ENCODE data around the gene ACYP2.
A peak's percentile ranks its signal among the peaks of the same experiment; 100 is the strongest.

ACYP2 gene

DNA sequence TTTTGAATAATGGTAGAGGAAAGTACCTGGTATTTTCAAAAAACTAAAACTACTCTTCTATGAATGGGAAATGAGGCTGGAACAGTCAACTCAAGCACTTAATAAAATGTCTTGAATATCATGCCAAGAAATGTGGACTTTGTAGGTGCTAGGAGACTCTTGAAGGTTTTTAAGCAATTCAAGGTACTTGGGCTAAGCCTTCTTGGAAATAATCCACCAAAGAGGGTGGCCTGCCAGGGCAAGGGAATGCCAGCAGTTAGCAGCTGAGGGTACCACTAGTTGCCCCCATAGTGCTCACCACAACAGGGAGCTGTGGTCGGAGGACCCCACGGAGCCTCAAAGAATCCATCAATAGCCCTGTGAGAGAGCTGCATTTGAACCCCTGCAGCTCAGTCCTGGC is 14.6 kb upstream of the ACYP2 start:
- H3K4me3 Mint-ChIP-seq = no peak overlapping the region
- no peak overlapping the region for H3K27ac Mint-ChIP-seq
- no peak for DNase-seq
- H3K27me3 Mint-ChIP-seq (ENCODE audit: low read depth, poor library complexity) = peaks cover 2% of the 10 kb centered on the region
- H3K4me1 Mint-ChIP-seq = peaks cover 22% of the 10 kb centered on the region
- peaks cover 16% of the 10 kb centered on the region for H3K9me3 Mint-ChIP-seq
- peaks cover 6% of the 10 kb centered on the region for H3K36me3 Mint-ChIP-seq (ENCODE audit: low read depth)
- TF ChIP-seq CTCF (IDR thresholded peaks at IDR 0.05) = no peak

DNA sequence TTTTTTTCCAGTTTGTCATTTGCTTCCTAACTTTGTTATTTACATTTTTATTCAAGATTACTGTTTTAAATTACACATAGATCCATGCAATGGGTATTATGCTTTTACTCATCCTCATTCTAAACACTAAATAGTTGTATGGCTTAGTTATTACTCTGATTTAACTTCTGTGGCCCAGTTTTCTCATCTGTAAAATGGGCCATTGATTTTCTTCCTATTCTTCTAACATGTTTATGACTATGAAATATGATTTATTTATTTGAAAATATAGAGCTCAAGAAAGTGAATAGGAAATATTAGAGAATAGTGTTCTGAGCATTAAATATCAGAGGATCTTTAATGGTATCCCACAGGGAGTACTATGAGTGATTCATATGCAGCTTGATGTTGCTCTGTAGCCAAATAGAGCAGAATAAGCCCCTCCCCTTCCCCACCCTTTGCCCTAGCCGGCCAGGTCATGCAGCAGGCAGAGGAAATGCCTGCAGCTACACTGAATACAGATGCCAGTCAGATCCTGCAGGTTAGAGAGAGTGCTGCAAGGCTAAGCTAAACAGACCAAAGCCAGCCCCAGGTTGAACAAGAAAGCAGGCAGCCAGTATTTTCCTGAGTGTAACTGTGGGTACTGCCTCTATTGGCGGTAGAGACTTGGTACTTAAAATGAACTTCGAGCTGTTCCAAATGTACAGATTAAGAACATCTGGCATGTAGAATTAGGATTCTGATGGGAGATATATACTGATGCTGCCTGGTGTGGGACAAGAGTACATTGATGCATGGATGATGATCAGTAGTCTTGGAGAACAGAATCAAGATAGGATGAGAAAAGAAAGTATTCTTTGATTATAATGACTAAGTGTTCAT is 11.7 kb upstream of the ACYP2 start:
- TF ChIP-seq CTCF (IDR thresholded peaks at IDR 0.05) = no peak
- Mint-ChIP-seq H3K4me1 (peaks cover 37% of the 10 kb centered on the region), H3K9me3 (no peaks in the 10 kb centered on the region), H3K4me3 (no peak overlapping the region), H3K27ac (no peak overlapping the region), H3K27me3 (ENCODE audit: low read depth, poor library complexity) (peaks cover 2% of the 10 kb centered on the region), H3K36me3 (ENCODE audit: low read depth) (no peaks in the 10 kb centered on the region)
- DNase-seq = peak; percentile 25

DNA sequence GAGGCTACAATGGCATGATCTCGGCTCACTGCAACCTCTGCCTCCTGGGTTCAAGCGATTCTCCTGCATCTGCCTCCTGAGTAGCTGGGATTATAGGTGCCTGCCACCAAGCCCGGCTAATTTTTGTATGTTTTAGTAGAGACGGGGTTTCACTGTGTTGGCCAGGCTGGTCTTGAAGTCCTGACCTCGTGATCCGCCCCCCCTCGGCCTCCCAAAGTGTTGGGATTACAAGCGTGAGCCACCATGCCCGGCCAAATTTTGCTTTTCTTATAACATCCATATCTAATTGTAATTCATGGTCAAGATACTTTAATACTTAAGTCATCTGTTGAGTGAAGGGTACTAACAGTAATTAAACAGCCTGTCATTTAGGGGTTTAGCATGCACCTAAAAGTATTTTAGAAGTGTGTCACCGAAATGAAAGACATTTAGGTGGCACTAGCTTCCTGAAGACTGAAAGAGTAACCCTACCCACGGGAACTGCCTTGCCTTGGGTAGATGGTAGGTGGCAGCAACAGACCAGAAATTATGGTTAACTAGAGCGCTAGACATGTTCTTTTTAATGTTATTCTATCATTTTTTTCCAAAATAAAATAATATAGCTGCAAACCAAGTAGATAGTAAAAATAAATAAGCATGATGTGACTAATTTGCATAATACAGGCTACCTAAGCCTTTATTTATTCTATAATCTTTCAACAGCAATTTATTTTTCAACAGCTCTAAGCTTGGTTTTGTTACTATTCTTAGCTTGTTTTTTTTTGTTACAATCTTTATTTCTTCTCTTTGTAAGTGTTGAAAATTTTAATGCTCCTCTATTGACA is 8.6 kb upstream of the ACYP2 start:
- peak; percentile 22 for DNase-seq
- Mint-ChIP-seq H3K36me3 (ENCODE audit: low read depth) (no peaks in the 10 kb centered on the region), H3K4me3 (no peak overlapping the region), H3K9me3 (no peaks in the 10 kb centered on the region), H3K27me3 (ENCODE audit: low read depth, poor library complexity) (peaks cover 9% of the 10 kb centered on the region), H3K27ac (no peak overlapping the region), H3K4me1 (peaks cover 32% of the 10 kb centered on the region)
- TF ChIP-seq CTCF (IDR thresholded peaks at IDR 0.05) = peak; percentile 74

- H3K4me1 Mint-ChIP-seq = peaks cover 27% of the 10 kb centered on the region
- no peak for TF ChIP-seq CTCF (IDR thresholded peaks at IDR 0.05)
- peaks cover 9% of the 10 kb centered on the region for H3K27me3 Mint-ChIP-seq (ENCODE audit: low read depth, poor library complexity)
- no peak overlapping the region for H3K4me3 Mint-ChIP-seq
- H3K36me3 Mint-ChIP-seq (ENCODE audit: low read depth) = no peaks in the 10 kb centered on the region
- DNase-seq = no peak
- H3K27ac Mint-ChIP-seq = no peak overlapping the region
- no peaks in the 10 kb centered on the region for H3K9me3 Mint-ChIP-seq
Measured at GRCh38 chr2:54107455-54107764, 8.0 kb upstream of the ACYP2 start.

DNA sequence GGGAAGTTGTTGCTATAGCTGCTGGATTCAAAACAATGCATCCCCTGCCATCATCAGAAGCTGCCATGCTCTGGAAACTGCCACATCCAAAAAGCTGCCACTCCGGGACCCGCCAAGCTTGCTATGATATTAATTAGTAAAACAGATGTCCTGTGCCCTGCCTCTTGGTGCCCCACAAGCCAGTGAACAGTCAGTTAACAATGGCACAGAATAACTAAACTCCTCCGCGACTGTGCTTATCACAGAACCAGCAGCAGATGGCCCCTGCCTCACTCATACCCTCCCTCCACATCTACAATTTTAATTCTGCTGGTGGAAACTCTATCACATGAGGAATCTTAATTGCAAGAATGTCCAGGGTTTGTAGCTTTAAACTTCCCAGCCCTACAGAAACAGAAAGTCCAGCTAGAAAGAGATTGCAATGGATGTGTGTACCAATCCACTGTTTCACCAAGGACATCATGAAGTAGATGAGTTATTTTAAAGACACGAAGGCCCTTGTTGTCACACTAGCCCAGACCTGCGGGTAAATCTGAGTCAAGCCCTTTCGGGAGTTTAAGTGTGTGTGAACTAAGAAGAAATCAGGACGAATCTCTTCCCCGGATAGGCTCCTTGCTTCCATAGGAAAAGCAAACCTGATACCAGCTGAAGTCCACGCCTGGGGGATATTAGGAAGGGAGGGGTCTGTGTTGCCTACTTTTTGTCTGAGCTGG is 7.4 kb upstream of the ACYP2 start:
- H3K4me1 Mint-ChIP-seq = peaks cover 20% of the 10 kb centered on the region
- TF ChIP-seq CTCF (IDR thresholded peaks at IDR 0.05) = no peak
- no peak overlapping the region for H3K4me3 Mint-ChIP-seq
- no peaks in the 10 kb centered on the region for H3K36me3 Mint-ChIP-seq (ENCODE audit: low read depth)
- peaks cover 9% of the 10 kb centered on the region for H3K27me3 Mint-ChIP-seq (ENCODE audit: low read depth, poor library complexity)
- DNase-seq = no peak
- H3K27ac Mint-ChIP-seq = no peak overlapping the region
- H3K9me3 Mint-ChIP-seq = no peaks in the 10 kb centered on the region
